PC-3 (cell line): ENCODE measurements around the gene OR4E2. TPM values are rescaled to one million over a fixed set of nuclear protein-coding genes. Genes with fewer than 3 reads are reported as not detected.
"Not testable (repeated sequence)": the region's sequence is repeated elsewhere in the genome, so short reads cannot be mapped to it uniquely, and the experiment has no call there.

ENCODE experiments used
- ATAC-seq: fragments of 200-7000 bp; cut with Tn5 transposase; 2 replicates; pipeline ENCODE4 v1.9.1; 2020; ENCODE audit warnings: mild to moderate bottlenecking, moderate library complexity
- BruUV-seq: library from RNA; stranded (reverse); fragments of 400-500 nt; replicated peaks from 2 replicates; lab custom pipeline; 2021; lab: Mats Ljungman, UMichigan
- CTCF ChIA-PET: fragments of 300-600 bp; sonication (Branson Sonifier 250); formaldehyde crosslinking; loops from one replicate; lab custom pipeline; 2022; ENCODE audit warnings: antibody characterized with exemption; lab: Charles Lee
- POLR2A ChIA-PET: fragments of 300-600 bp; sonication (Branson Sonifier 250); formaldehyde crosslinking; loops from one replicate; lab custom pipeline; 2022; ENCODE audit warnings: antibody characterized with exemption; ENCODE audit not compliant: unreplicated experiment; lab: Charles Lee
- DNase-seq: peaks from one replicate; pipeline ENCODE4 v3.0.0-alpha.2; 2015
- H2AFZ ChIP-seq: fragments of 300-600 bp; sonication (generic); 2 replicates; pipeline ENCODE4 v1.6.0; 2016; ENCODE audit warnings: antibody characterized with exemption, low read length
- H3F3A ChIP-seq: fragments of 300-600 bp; sonication (generic); one replicate; pipeline ENCODE4 v1.6.0; 2017; ENCODE audit warnings: antibody characterized with exemption, low read length, control low read depth, mild to moderate bottlenecking; ENCODE audit not compliant: unreplicated experiment
- H3K27ac ChIP-seq: fragments of 300-600 bp; sonication (generic); 2 replicates; pipeline ENCODE4 v1.5.1; 2016; ENCODE audit warnings: mild to moderate bottlenecking, low read length
- H3K27me3 ChIP-seq: fragments of 300-600 bp; sonication (generic); 2 replicates; pipeline ENCODE4 v1.6.1; 2016; ENCODE audit warnings: low read length, mixed read lengths
- H3K36me3 ChIP-seq: fragments of 300-600 bp; sonication (generic); 2 replicates; pipeline ENCODE4 v1.6.1; 2016; ENCODE audit warnings: low read depth, mixed run types, low read length, mixed read lengths
- H3K4me1 ChIP-seq: fragments of 300-600 bp; sonication (generic); 2 replicates; pipeline ENCODE4 v1.5.1; 2016; ENCODE audit warnings: low read length; ENCODE audit not compliant: insufficient read depth
- H3K4me2 ChIP-seq: fragments of 300-600 bp; sonication (generic); 2 replicates; pipeline ENCODE4 v1.6.0; 2016; ENCODE audit warnings: low read length
- H3K4me3 ChIP-seq: fragments of 300-600 bp; sonication (generic); 2 replicates; pipeline ENCODE4 v1.5.1; 2016; ENCODE audit warnings: mild to moderate bottlenecking, low read length, mixed read lengths
- H3K79me2 ChIP-seq: fragments of 300-600 bp; sonication (generic); 2 replicates; pipeline ENCODE4 v1.6.1; 2017; ENCODE audit warnings: low read length, mixed read lengths
- H3K9ac ChIP-seq: fragments of 300-600 bp; sonication (generic); 2 replicates; pipeline ENCODE4 v1.6.0; 2016; ENCODE audit warnings: mild to moderate bottlenecking, low read length
- H3K9me2 ChIP-seq: fragments of 300-600 bp; sonication (generic); replicated peaks from 2 replicates; pipeline ENCODE4 v1.6.1; 2016; ENCODE audit warnings: mixed run types, low read length, mixed read lengths
- H3K9me3 ChIP-seq: fragments of 300-600 bp; sonication (generic); 2 replicates; pipeline ENCODE4 v1.6.1; 2016; ENCODE audit warnings: low read length, mixed read lengths
- H4K20me1 ChIP-seq: fragments of 300-600 bp; sonication (generic); 2 replicates; pipeline ENCODE4 v1.6.1; 2016; ENCODE audit warnings: low read length, mixed read lengths
- EZH2 ChIP-seq: fragments of 300-600 bp; sonication (generic); IDR thresholded peaks from one replicate; pipeline ENCODE4 v1.6.1; 2017; ENCODE audit warnings: antibody characterized with exemption, mild to moderate bottlenecking, low read length; ENCODE audit not compliant: unreplicated experiment
- EZH2phosphoT487 ChIP-seq: fragments of 300-600 bp; sonication (generic); IDR thresholded peaks from 2 replicates; pipeline ENCODE4 v1.6.1; 2018; ENCODE audit warnings: mild to moderate bottlenecking, antibody characterized with exemption, low read length, borderline replicate concordance
- intact Hi-C: fragments of 100-400 bp; cut with micrococcal nuclease; formaldehyde crosslinking; loops from 2 replicates; pipeline ENCODE4 v1.9.0; 2023
- total RNA-seq: library from RNA; depleted of rRNA; stranded (reverse); fragments of >200 nt; gene quantifications from 2 replicates; pipeline ENCODE4 v1.2.3, GENCODE V29; 2014
- TF ChIP-seq, protein P1 (sequence below): fragments of 300-600 bp; sonication (generic); conservative IDR thresholded peaks from 2 replicates; pipeline ENCODE4 v1.5.1; 2017; ENCODE audit warnings: antibody characterized with exemption, low read depth, mild to moderate bottlenecking, low read length

OR4E2 gene
- total RNA-seq, 1 experiment from 2014 or later, result not detected

DNA sequence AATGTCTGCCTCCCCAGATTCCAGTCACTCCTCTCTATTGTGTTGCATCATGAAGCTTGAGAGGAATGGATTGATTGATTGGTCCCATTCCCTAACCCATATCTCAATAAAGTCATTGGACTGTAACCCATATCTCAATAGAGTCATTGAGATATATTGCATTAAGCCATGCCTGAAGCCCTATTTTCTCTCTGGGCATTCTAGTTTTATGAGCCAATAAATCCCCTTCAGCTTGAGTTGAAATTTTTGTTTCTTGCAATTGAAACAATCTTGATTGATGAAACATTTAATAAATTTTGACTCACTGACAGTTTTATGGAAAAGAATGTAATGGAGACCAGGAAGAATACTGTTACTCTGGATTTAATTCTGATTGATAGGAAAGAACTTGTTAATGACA lies 40.8 kb downstream of the OR4E2 start:
- Histone ChIP-seq H2AFZ (no peak overlapping the region), H3F3A (no peaks in the 10 kb centered on the region), H3K4me3 (no peak overlapping the region), H3K4me1 (no peaks in the 10 kb centered on the region), H3K79me2 (no peaks in the 10 kb centered on the region), H3K27me3 (peaks cover 17% of the 10 kb centered on the region), H3K9ac (no peak overlapping the region), H3K9me3 (no peaks in the 10 kb centered on the region), H3K9me2 (no peaks in the 10 kb centered on the region), H3K27ac (no peak overlapping the region), H3K4me2 (no peak overlapping the region), H4K20me1 (no peaks in the 10 kb centered on the region), H3K36me3 (no peaks in the 10 kb centered on the region)
- CTCF ChIA-PET, result no interaction called here
- POLR2A ChIA-PET, result no interaction called here
- DNase-seq, result no peak
- BruUV-seq, result no TSS peak
- TF ChIP-seq EZH2phosphoT487, result no peak
- no peak for ATAC-seq
- intact Hi-C loops, result no loop called here

DNA sequence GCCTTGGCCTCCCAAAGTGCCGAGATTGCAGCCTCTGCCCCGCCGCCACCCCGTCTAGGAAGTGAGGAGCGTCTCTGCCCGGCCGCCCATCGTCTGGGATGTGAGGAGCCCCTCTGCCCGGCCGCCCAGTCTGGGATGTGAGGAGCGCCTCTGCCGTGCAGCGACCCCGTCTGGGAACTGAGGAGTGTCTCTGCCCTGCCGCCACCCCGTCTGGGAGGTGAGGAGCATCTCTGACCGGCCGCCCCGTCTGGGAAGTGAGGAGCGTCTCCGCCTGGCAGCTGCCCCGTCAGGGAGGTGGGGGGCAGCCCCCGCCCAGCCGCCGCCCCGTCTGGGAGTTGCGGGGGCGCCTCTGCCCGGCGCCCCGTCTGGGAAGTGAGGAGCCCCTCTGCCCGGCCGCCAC lies 44.0 kb downstream of the OR4E2 start:
- BruUV-seq, H2AFZ ChIP-seq, H3K4me2 ChIP-seq, H4K20me1 ChIP-seq, H3K27ac ChIP-seq, H3K9ac ChIP-seq, intact Hi-C loops, ATAC-seq, CTCF ChIA-PET, H3K4me3 ChIP-seq, H3K9me3 ChIP-seq, H3K4me1 ChIP-seq, H3K36me3 ChIP-seq, POLR2A ChIA-PET, H3K9me2 ChIP-seq, DNase-seq, H3F3A ChIP-seq, H3K79me2 ChIP-seq, H3K27me3 ChIP-seq: not testable (repeated sequence)

DNA sequence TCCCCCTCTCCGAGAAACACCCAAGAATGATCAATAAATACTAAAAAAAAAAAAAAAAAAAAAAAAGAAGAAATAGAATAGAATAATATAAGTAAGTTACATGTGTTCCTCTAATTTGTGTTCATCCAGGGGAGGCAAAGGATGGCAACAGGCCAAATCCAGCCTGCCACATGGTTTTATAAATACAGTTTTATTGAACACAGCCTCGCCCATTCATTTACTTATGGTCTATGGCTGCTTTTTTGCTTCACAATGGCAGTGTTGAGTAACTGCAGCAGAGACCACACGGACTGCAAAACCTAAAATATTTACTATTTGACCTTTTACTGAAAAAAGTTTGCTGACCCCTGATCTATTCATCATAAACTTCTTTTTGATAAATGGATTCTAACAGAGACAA lies 44.9 kb downstream of the OR4E2 start:
- CTCF ChIA-PET, H2AFZ ChIP-seq, H3K4me2 ChIP-seq, BruUV-seq, H3K27ac ChIP-seq, H3K27me3 ChIP-seq, DNase-seq, ATAC-seq, H3K36me3 ChIP-seq, H3K4me3 ChIP-seq, H3K9me3 ChIP-seq, POLR2A ChIA-PET, intact Hi-C loops, H4K20me1 ChIP-seq, H3K9ac ChIP-seq, H3F3A ChIP-seq, H3K79me2 ChIP-seq, H3K9me2 ChIP-seq, H3K4me1 ChIP-seq: not testable (repeated sequence)

DNA sequence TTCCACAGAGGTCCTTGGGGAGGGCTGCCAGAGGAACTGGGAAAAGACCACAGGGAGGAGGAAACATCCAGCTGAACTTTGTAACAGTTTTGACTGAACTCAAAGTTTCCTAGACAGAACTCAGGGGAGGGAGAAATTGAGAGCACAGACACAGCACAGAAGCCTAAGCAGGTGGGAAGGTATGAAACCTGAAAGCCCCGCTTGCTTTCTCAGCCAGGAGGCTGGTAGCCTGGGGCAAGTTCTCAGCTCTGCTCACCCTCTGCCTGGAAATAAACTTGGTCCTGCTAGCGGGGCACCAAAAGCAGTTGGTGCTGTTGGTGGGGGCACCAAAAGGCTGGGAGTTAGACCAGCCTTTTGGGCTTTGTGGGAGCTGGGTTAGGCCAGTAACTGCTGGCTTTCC lies 45.9 kb downstream of the OR4E2 start:
- H4K20me1 ChIP-seq, result no peaks in the 10 kb centered on the region
- H3K9me3 ChIP-seq, result no peaks in the 10 kb centered on the region
- intact Hi-C loops, result no loop called here
- DNase-seq (no peak), ATAC-seq (no peak)
- H3K36me3 ChIP-seq, result no peaks in the 10 kb centered on the region
- no TSS peak for BruUV-seq
- ChIA-PET CTCF (no interaction called here), POLR2A (no interaction called here)
- H2AFZ ChIP-seq, result no peak overlapping the region
- H3K27me3 ChIP-seq, result no peaks in the 10 kb centered on the region
- H3F3A ChIP-seq, result no peaks in the 10 kb centered on the region
- H3K9ac ChIP-seq, result no peak overlapping the region
- no peaks in the 10 kb centered on the region for H3K4me1 ChIP-seq
- TF ChIP-seq, protein P1, sequence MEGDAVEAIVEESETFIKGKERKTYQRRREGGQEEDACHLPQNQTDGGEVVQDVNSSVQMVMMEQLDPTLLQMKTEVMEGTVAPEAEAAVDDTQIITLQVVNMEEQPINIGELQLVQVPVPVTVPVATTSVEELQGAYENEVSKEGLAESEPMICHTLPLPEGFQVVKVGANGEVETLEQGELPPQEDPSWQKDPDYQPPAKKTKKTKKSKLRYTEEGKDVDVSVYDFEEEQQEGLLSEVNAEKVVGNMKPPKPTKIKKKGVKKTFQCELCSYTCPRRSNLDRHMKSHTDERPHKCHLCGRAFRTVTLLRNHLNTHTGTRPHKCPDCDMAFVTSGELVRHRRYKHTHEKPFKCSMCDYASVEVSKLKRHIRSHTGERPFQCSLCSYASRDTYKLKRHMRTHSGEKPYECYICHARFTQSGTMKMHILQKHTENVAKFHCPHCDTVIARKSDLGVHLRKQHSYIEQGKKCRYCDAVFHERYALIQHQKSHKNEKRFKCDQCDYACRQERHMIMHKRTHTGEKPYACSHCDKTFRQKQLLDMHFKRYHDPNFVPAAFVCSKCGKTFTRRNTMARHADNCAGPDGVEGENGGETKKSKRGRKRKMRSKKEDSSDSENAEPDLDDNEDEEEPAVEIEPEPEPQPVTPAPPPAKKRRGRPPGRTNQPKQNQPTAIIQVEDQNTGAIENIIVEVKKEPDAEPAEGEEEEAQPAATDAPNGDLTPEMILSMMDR, result no peak
- no peak for TF ChIP-seq EZH2phosphoT487
- no peak for TF ChIP-seq EZH2
- no peaks in the 10 kb centered on the region for H3K79me2 ChIP-seq
- H3K4me2 ChIP-seq, result no peak overlapping the region
- H3K4me3 ChIP-seq, result no peak overlapping the region
- H3K27ac ChIP-seq, result no peak overlapping the region
- no peaks in the 10 kb centered on the region for H3K9me2 ChIP-seq
